ENCODE measurements around the gene APRT. TPM values are rescaled to one million over a fixed set of nuclear protein-coding genes. Genes with fewer than 3 reads are reported as not detected.
"Not testable (repeated sequence)": the region's sequence is repeated elsewhere in the genome, so short reads cannot be mapped to it uniquely, and the experiment has no call there.

Gene APRT
- total and polyA plus RNA-seq, 9 donors: 61.2 to 83.0 (median 65.9) TPM

DNA sequence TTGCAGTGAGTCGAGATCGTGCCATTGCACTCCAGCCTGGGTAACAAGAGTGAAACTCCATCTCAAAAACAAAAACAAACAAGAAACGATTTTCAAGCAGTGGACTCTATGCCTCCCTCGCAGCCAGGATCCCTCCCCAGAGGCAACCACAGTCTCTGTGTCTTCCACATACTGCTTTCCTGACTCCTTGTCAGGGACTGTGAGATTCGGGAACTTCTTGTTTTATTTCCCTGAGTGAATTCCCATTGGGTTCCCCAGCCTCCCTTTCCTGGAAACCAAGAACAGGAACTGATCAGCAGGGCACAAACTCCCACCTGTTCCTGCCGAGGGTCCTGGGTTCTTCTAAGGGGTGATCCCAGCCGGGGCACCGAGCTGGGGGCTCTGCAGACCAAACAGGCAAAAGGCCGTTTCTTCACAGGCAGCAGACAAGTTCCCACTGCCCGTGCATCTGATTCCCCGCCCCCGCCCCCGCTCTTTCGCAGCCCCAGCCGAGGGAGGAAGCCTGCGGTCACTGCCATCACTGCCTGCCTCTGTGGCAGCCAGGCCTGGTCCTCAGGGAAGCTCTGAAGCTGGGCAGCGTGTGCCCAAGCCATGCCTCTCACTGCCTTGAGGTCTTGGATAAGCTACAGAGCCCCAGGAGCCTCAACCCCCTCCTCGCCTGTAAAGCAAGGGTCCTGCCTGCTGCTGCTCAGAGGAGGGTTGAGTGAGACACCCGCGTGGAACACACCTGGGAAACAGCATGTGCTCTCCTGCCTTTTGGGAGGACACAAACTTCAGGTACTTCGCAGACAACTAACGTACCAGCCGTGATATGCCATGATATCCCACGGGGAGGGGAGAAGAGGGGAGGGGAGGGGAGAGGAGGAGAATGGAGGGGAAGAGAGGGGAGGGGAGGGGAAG lies 21.2 kb downstream of the APRT start:
- Histone ChIP-seq H3K4me3 (ENCODE audit: low read length) (no peak overlapping the region), H3K27me3 (ENCODE audit: control insufficient read depth, insufficient read depth, low read length) (peaks cover 49% of the 10 kb centered on the region), H3K36me3 (ENCODE audit: control insufficient read depth, insufficient read depth, low read length) (no peaks in the 10 kb centered on the region), H3K27ac (ENCODE audit: low read length) (no peak overlapping the region), H3K9me3 (replicated peaks; ENCODE audit: control insufficient read depth, low read depth, low read length) (no peaks in the 10 kb centered on the region), H3K4me1 (ENCODE audit: control insufficient read depth, insufficient read depth, low read length) (peaks cover 12% of the 10 kb centered on the region)
- WGBS (ENCODE audit: insufficient coverage): 17% methylated on average over 18 of the region's 24 CpGs
- no peak for DNase-seq

DNA sequence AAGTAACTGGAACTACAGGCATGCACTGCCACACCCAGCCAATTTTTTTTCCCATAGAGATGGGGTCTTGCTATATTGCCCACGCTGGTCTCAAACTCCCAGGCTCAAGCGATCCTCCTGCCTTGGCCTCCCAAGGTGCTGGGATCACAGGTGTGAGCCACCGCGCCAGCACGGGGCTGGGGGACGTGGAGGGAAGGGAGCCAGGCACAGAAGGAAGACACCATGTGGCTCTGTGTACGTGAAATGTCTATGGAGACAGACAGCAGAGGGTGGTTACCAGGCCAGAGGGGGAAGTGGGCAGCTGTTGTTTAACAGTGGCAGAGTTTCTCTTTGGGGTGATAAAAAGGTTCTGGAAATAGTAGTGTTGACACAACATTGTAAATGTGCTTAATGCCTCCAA lies 22.1 kb downstream of the APRT start:
- DNase-seq: no peak
- H3K4me1 ChIP-seq (ENCODE audit: control insufficient read depth, insufficient read depth, low read length): peaks cover 13% of the 10 kb centered on the region
- no peak overlapping the region for H3K4me3 ChIP-seq (ENCODE audit: low read length)
- H3K27me3 ChIP-seq (ENCODE audit: control insufficient read depth, insufficient read depth, low read length): peaks cover 47% of the 10 kb centered on the region
- no peaks in the 10 kb centered on the region for H3K9me3 ChIP-seq (replicated peaks; ENCODE audit: control insufficient read depth, low read depth, low read length)
- no peak overlapping the region for H3K27ac ChIP-seq (ENCODE audit: low read length)
- no peaks in the 10 kb centered on the region for H3K36me3 ChIP-seq (ENCODE audit: control insufficient read depth, insufficient read depth, low read length)
- 53% methylated on average over 7 of the region's 7 CpGs for WGBS (ENCODE audit: insufficient coverage)

DNA sequence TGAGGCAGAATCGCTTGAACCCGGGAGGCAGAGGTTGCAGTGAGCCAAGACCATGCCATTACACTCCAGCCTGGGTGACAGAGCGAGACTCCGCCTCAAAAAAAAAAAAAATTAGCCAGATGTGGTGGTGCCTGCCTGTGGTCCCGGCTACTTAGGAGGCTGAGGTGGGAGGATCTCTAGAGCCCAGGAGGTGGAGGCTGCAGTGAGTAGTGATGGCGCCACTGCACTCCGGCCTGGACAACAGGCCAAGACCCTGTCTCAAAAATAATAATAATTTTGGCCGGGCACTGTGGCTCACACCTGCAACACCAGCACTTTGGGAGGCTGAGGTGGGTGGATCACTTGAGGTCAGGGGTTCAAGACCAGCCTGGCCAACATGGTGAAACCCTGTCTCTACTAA lies 23.0 kb downstream of the APRT start:
- Histone ChIP-seq H3K27me3 (ENCODE audit: control insufficient read depth, insufficient read depth, low read length) (peaks cover 47% of the 10 kb centered on the region), H3K4me1 (ENCODE audit: control insufficient read depth, insufficient read depth, low read length) (peaks cover 18% of the 10 kb centered on the region)
- WGBS (ENCODE audit: insufficient coverage): 98% methylated on average over 5 of the region's 8 CpGs
- not testable (repeated sequence) for H3K4me3 ChIP-seq (ENCODE audit: low read length); DNase-seq; H3K36me3 ChIP-seq (ENCODE audit: control insufficient read depth, insufficient read depth, low read length); H3K9me3 ChIP-seq (replicated peaks; ENCODE audit: control insufficient read depth, low read depth, low read length); H3K27ac ChIP-seq (ENCODE audit: low read length)

- H3K9me3 ChIP-seq (replicated peaks; ENCODE audit: control insufficient read depth, low read depth, low read length): no peaks in the 10 kb centered on the region
- no peak overlapping the region for H3K4me3 ChIP-seq (ENCODE audit: low read length)
- DNase-seq: no peak
- H3K36me3 ChIP-seq (ENCODE audit: control insufficient read depth, insufficient read depth, low read length): no peaks in the 10 kb centered on the region
- H3K27me3 ChIP-seq (ENCODE audit: control insufficient read depth, insufficient read depth, low read length): peaks cover 37% of the 10 kb centered on the region
- WGBS (ENCODE audit: insufficient coverage): 94% methylated on average over 4 of the region's 11 CpGs
- peaks cover 27% of the 10 kb centered on the region for H3K4me1 ChIP-seq (ENCODE audit: control insufficient read depth, insufficient read depth, low read length)
- no peak overlapping the region for H3K27ac ChIP-seq (ENCODE audit: low read length)
Observed at GRCh38 chr16:88787579-88788314, 24.0 kb downstream of the APRT start.

GRCh38 chr16:88785106-88785924 lies 26.4 kb downstream of the APRT start, which contains the start of gene PIEZO1:
Gene PIEZO1 (minus strand): TSS chr16:88785220. CDS start chr16:88784964, 256 bp downstream.
- H3K36me3 ChIP-seq (ENCODE audit: control insufficient read depth, insufficient read depth, low read length): no peaks in the 10 kb centered on the region
- no peaks in the 10 kb centered on the region for H3K9me3 ChIP-seq (replicated peaks; ENCODE audit: control insufficient read depth, low read depth, low read length)
- H3K27ac ChIP-seq (ENCODE audit: low read length): peak within 1 kb of the TSS; percentile 74
- peaks cover 30% of the 10 kb centered on the region for H3K27me3 ChIP-seq (ENCODE audit: control insufficient read depth, insufficient read depth, low read length)
- WGBS (ENCODE audit: insufficient coverage): 3% methylated on average over 109 of the region's 110 CpGs
- DNase-seq: peak; percentile 80
- H3K4me1 ChIP-seq (ENCODE audit: control insufficient read depth, insufficient read depth, low read length): peaks cover 36% of the 10 kb centered on the region
- H3K4me3 ChIP-seq (ENCODE audit: low read length): peak within 1 kb of the TSS; percentile 50

- Histone ChIP-seq H3K27ac (ENCODE audit: low read length) (no peak overlapping the region), H3K27me3 (ENCODE audit: control insufficient read depth, insufficient read depth, low read length) (peaks cover 28% of the 10 kb centered on the region), H3K36me3 (ENCODE audit: control insufficient read depth, insufficient read depth, low read length) (no peaks in the 10 kb centered on the region), H3K4me3 (ENCODE audit: low read length) (peak overlapping the region; percentile 50), H3K4me1 (ENCODE audit: control insufficient read depth, insufficient read depth, low read length) (peaks cover 40% of the 10 kb centered on the region), H3K9me3 (replicated peaks; ENCODE audit: control insufficient read depth, low read depth, low read length) (no peaks in the 10 kb centered on the region)
- DNase-seq: no peak
- WGBS (ENCODE audit: insufficient coverage): 0% methylated on average over 32 of the region's 32 CpGs
Observed at GRCh38 chr16:88784856-88785105, 26.9 kb downstream of the APRT start.

- peaks cover 33% of the 10 kb centered on the region for H3K27me3 ChIP-seq (ENCODE audit: control insufficient read depth, insufficient read depth, low read length)
- DNase-seq: peak; percentile 86
- peaks cover 45% of the 10 kb centered on the region for H3K4me1 ChIP-seq (ENCODE audit: control insufficient read depth, insufficient read depth, low read length)
- H3K9me3 ChIP-seq (replicated peaks; ENCODE audit: control insufficient read depth, low read depth, low read length): no peaks in the 10 kb centered on the region
- peak overlapping the region; percentile 50 for H3K4me3 ChIP-seq (ENCODE audit: low read length)
- 4% methylated on average over 69 of the region's 74 CpGs for WGBS (ENCODE audit: insufficient coverage)
- H3K27ac ChIP-seq (ENCODE audit: low read length): peak overlapping the region; percentile 74
- no peaks in the 10 kb centered on the region for H3K36me3 ChIP-seq (ENCODE audit: control insufficient read depth, insufficient read depth, low read length)
Observed at GRCh38 chr16:88784074-88784855, 27.5 kb downstream of the APRT start.

GRCh38 chr16:88783391-88784073 lies 28.2 kb downstream of the APRT start:
- Histone ChIP-seq H3K9me3 (replicated peaks; ENCODE audit: control insufficient read depth, low read depth, low read length) (no peaks in the 10 kb centered on the region), H3K36me3 (ENCODE audit: control insufficient read depth, insufficient read depth, low read length) (no peaks in the 10 kb centered on the region), H3K4me1 (ENCODE audit: control insufficient read depth, insufficient read depth, low read length) (peaks cover 52% of the 10 kb centered on the region), H3K27ac (ENCODE audit: low read length) (peak overlapping the region; percentile 74), H3K27me3 (ENCODE audit: control insufficient read depth, insufficient read depth, low read length) (peaks cover 39% of the 10 kb centered on the region), H3K4me3 (ENCODE audit: low read length) (peak overlapping the region; percentile 50)
- WGBS (ENCODE audit: insufficient coverage): 47% methylated on average over 18 of the region's 27 CpGs
- DNase-seq: peak; percentile 58
